ENCODE measurements around the gene FAM13A.

FAM13A gene

DNA sequence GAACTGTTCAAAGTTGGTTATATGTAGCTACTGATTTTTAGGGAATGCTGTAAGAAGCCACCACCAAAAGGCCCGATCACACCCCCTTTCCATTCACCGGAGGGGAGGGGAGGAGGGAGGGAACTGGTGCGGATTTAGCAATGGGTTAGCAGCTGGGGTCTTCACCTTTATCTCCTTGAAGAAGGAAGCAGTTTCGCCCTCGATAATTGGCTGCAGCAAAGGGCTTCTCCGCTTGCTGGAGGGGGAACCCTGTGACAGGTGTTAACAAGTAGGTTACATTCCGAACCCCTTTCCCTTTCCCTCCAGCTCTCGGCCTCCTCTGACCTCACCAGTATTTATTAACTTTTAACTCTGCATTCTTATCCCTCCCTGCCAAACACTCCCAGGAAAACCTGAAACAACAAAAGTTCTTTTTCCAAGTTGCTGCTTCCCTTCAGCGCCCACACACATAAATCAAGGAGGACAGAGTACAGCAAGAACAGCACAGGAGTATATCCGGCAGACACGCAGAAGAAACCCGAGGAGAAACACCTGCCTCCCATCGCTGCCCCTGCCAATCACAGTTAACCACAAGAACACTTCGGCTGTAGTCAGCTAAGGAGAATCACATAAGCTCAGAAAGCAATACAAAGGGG is 319.6 kb downstream of the FAM13A start:
- DNase-seq, result peak in 2 of 4 experiments; percentile 3 to 19

DNA sequence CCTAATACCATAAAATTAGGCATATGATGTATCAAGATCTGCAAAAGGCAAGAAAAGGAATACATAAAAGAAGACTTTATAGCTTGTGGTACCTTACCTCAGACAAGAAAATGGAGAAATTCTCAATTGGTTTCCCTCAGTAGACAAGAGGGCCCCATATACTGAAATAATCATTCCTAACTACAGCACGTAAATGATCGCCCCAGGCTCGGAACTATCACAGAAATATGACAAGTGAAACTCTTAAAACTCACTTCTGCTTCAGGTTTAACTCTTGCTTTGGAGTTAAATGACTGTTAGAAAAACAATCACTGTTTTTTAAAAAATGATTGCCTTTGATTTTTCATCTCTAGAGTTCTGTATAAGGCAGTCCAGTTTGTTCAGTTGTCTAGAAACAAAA is 320.7 kb downstream of the FAM13A start:
- DNase-seq, result no peak

DNA sequence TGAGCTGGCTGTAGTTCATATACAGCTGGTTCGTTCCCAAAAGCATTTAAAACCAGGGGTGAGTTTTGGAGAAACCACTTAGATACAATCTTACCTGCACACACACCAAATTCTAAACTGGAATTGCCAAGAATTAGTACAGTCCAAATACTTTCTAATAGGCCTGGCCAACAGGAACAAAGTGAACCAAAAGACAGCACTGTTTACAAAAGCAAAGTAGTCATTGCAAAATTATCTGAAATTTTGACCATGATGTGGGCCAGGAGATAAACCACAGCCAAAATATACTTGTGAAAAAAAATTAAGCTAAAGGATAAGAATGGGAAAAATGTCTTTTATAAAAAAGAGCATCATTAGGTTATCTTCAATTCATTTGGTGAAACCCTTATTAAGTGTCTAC is 321.4 kb downstream of the FAM13A start:
- no peak for DNase-seq

DNA sequence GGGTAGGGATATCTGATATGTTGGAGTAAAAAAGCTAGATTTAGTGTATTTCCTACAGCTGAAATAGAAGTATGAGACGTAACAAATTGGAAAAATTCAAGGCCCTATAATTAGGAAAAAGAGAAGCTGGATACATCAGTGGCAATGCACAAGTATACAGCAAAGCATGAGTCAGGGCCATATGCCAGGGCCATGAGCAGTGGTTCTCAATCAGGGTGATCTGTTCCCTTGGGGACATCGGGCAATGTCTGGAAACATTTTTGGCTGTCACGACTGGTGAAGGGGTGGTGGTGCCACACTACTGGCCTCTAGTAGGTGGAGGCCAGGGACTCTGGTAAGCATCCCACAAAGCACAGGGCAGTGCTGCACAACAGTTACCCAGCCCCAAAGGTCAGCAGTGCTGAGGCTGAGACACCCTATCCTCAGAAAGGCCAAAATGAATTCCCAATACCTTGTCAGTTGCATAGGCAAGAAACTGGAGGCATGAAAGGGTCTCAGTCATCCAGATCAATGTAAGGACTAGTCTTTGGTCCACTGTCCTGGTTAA is 322.5 kb downstream of the FAM13A start:
- no peak for DNase-seq

DNA sequence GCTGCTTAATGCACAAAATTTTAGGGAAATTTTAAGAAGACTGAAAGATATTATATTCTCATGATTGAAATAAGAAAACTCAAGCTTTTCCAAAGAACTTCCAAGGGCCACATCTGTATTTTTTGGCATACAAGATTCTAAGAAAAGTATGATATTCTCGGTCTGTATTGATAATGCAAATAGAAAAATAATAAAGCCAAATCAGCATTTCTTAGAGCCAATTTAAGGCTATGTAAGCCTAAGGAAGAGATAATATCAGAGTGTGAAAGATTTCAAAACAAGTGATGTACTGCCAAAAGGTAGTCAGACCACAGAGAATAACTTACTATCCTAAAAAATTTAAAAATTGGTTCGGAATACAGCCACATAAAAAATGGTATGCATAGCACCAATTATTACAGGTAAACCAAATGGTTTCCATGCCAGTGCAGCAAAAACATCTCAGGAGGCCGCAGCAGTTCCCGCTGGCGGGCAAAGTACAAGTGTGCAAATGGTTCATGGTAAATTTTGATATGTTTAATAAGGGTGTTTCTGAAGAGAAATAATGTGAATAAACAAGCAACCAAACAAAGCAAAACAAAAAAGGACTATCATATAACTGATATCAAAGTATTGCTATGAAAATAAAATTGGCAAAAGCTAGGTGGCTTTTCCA is 324.1 kb downstream of the FAM13A start:
- no peak for DNase-seq

DNA sequence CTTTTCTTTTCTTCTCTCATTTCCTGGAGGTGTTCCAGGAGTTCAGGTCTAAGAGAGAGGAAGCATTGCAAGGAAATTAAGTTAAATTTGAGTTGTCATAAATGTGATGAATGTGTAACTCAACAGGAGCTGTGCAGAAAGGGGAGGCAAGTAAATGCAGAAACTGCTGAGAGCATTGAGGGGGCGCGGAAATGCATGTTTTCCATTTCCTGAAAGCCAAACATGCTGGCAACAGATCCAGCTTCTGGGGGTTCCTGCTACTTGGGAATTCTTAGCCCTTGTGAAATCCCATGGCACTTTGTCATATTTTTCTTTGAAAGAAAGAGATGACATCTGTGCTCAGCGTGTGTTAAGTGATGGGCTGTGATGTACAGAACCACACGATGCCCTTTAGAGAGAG is 325.6 kb downstream of the FAM13A start:
- no peak for DNase-seq

DNA sequence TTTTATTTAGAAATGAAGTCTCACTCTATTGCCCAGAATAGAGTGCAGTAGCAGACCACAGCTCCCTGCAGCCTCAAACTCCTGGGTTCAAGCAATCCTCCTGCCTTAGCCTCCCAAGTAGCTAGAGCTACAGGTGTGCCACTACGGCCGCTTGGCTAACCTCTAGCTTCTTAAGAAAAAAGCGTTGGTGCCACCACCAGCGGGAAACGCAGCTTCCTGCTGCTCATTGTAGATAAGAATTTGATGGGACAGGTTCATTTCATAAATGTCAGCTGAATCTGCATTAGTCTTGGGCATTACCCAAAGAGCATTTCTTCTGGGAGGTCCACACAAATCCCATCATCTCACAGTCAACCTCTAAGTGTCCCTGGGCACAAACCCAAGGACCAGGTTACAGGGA is 326.2 kb downstream of the FAM13A start:
- DNase-seq, result no peak

DNA sequence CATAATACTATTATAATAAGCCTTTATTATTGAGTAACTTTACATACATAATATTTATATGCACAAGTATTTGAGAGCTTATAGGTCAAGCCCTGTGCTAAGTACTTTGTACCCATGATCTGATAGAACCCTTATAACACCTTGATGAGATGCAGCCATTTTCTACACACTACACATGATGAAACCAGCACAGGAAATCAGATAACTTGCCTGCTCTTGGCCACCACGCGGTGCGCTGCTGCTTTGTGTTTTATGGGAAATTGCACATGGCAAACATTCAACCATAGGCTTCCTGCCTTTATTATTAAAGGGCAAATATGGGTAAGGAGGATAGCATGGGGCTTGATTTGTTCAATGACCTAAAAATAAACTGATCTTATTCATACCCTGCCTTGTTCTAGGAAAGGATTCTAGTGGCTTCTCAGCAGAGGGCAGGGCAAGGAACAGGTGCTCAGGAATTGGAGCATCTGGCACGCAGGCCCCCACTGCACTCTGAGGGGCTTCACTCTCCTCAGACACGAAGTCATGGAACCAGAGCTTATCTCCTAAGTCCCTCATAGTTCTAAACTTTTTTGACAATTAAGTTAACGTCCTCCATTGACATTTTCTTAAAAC is 327.7 kb downstream of the FAM13A start:
- DNase-seq, result no peak

DNA sequence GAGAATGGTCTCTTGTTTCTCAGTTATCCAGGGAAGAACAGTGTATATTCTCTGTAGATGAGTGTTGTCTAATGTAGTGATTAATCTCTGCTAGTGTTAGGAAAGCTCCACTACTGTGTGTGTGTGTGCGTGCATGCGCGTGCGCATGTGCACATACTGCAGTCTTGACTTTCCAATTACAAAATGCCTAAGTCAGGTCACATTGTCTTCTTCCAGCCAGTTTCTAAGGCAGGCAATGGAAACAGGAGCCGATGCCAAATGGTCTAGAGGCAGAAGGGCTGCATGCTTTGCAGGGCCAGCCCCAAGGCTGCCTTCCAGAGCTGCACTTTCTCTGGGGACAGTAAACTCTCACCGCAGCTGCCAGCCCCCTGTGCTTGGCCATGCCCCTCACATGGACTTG is 328.8 kb downstream of the FAM13A start:
- no peak for DNase-seq

DNA sequence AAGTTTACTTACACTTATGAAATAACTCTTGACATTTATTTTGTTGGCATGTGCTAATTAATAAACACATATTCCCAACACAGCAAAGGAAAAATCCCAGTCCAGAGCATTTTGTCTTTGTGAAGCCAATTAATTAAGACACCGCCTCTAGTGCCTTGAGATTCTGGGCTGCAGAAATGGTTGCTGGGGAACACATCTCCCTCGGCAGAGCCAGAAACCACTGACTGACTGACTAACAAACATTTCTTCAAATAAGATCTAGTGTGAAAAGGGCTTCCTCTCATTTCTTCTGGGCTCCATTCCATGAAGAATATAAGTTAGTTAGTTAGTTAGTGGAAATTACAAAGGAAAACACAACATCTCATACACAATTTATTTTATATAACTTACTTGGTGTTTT is 331.0 kb downstream of the FAM13A start:
- DNase-seq, result no peak

DNA sequence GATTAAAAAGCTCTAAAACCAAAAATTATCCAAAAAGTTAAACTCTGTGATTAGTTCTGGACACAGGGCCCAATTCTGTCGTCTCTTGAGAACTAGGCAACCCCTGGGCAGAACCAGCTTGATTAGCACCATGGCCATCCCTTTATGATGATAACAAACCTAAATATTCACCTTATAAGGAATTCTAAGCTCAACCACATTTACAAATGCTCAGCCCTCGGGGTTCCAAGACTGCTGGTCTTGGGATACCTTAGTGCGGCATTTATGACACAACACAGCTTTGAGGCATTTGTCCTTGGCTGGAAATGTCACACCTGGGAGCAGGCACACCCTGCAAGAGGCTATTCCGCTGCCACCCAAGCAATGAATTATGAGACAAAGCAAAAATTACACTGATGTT is 331.8 kb downstream of the FAM13A start:
- no peak for DNase-seq

DNA sequence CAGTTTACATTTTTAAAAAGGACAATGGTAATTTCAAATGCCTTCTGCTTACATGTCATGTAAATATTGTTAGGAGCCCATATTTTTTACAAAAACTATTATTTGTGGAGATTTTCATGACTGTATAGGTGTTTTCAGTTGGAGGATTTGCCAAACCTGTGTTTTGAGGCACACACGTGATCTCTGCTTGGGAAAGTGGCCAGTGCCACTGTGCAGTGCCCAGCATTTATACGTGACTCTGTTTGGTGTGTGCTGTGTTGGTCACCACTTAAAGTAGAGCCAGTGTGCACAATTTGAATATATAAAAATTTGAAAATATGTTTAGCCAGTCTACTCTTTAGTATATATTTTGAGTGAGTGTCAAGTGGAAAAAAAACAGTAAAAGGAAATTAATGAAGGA is 332.6 kb downstream of the FAM13A start:
- DNase-seq, result no peak

DNA sequence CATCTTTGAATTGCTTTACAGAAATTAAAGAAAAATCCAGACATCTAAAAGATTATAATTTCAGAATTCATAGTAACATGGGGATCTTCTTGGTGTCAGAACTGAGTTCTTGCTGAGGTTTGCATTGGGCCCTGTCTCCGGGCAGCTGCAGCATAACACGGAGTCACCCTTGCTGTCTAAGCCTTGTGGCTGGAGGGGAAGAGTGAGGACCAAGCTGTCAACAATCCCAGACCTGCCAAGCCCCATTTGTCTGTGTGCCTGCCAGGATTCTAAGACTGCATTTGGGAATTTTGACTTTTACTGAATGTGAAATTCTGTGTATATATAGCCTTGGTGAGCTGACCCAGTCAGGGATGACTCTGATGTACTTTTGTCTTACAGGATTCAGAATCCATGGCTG is 334.2 kb downstream of the FAM13A start:
- no peak for DNase-seq

DNA sequence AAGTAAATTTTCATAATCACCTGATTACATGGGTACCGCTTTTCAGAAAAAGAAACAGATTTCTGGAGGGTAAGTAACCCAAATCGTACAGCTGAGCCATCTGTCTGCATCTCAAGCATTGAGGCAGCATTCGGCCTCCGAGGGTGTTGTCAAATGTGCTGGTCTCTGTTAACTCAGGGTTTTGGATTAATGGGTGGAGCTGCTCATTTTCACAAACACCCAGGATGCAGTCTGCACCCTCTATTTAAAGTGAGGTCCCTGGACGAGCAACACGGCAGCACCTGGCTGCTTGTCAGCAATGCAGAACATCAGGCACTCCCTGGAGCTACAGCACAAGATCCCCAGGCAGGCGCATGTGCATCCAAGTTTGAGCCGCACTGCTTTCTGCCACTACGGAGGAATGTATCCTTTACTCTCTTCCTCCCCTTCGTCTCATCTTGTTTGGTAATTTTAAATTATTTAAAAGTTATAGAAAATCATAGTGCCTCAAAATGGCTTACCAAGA is 334.7 kb downstream of the FAM13A start:
- no peak for DNase-seq

DNA sequence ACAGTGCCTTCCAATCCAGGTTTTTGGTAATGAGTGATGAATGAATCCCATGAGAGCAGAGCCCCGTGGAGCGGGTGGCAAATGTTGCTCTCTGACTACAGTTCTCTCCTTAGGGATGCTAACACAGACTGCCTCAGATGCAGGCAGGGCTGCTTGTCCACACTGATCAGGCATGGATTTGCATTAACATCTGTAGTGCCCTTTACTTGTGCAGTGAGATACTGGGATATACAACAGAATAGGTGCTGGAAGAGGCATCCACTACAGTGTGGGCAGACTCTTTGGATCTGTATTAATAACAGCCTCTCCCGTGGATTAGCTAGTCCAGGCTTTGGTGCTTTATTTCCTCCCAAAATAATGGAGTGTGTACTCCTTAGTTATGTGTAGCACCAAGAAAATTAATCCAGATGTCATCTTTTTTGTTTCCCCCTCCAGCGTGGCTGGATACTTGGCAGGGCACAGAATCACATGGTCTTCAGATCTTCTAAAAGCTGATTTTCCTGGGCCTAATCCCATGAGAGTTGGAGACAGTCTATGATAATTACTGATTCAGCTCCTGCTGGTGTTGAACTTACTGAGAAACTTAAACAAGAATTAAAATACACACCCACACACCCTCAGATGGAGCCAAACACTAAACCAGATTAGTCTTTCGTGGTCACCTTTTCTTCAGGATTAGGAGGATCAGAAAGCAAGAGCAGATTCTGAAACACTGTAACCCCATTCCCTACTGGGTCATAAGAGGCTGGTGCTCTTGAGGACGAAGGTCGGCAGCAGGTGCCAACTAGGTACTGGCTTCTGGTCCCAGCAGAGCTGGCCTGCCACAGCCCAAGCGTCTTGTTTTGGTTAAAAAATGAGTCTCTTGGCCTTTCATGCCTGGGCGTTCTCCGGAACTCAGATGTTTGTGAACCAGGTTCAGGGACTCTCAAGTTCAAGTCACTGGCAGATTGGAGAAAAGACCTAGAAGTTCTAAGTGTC is 336.2 kb downstream of the FAM13A start:
- no peak for DNase-seq

DNA sequence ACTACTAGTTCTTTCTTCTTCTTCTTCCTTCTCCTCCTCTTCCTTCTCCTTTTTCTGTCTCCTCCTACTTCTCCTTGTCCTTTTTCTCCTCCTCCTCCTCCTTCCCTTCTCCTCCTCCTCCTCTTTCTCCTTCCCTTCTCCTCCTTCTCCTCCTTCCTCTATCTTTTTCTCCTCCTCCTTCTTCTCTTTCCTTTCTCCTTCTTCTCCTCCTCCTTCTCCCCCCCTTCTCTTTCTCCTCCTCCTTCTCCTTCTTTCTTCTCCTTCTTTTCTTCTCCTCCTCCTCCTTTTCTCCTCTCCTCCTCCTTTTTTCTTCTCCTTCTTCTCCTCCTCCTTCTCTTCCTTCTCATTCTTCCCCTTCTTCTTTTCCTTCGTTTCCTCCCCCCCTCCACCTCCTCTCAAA is 337.6 kb downstream of the FAM13A start:
- DNase-seq, result no peak

DNA sequence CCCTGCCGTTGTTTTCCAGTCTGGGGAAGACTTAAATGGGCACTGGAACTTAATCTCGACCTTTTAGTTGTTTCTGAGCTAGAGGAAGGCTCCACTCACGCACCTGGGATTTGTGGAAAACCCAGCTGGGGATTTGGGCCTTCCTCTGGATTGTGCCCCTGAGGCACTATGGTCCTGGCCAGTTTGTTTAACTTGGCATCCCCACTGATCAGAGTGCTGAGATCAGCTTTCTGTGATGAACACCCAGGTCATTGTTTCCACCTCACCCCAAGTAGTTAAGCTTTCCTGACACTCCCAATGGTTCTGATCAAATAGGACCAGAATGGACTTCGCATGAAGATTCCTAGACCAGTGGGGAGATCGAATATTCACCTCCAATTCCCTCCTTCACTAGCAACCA is 338.9 kb downstream of the FAM13A start:
- DNase-seq, result no peak

DNA sequence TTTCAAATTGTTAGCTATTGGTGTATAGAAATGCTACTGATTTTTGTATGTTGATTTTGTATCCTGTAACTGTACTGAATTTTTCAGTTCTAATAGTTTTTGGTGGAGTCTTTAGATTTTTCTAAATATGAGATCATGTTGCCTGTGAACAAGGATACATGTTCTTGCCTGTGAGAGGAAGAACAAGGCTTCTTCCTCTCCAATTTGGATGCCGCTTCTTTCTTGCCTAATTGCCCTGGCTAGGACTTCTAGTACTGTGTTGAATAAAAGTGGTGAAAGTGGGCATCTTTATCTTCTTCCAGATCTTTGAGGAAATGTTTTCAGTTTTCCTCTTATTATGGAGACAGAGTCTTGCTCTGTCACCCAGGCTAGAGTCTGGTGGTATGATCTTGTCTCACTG is 343.2 kb downstream of the FAM13A start:
- no peak for DNase-seq

DNA sequence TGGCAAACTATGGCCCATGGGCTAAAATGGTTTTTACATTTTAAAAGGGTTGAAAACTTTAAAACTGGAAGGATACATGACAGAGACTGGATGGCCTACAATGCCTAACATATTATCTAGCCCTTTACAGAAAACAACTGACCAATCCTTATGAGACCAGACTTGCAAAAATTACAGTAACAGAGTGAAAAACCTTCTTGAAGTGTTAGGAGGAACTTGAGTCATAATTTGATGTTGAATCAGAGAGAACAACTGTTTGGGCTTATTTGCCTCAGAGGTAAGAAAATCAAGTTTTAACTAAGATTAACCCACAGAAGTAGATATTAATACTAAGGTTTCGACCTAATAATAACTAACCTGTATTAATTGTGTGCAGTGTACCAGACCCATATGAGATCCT is 347.0 kb downstream of the FAM13A start:
- DNase-seq, result no peak

DNA sequence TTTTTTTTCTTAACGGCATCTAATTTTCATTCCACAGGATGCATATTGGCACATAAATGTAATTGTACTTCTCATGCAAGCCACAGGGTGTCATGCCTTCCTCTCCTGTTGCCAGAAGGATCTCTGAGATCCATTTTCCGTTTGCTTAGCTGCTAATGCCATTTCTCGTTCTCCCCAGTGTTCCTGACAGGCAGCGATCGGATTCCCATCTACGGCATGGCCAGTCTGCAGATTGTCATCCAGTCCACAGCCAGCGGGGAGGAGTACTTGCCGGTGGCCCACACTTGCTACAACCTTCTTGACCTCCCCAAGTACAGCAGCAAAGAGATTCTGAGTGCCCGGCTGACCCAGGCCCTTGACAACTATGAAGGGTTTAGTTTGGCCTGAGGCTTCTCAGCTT is 350.4 kb downstream of the FAM13A start:
- no peak for DNase-seq

DNA sequence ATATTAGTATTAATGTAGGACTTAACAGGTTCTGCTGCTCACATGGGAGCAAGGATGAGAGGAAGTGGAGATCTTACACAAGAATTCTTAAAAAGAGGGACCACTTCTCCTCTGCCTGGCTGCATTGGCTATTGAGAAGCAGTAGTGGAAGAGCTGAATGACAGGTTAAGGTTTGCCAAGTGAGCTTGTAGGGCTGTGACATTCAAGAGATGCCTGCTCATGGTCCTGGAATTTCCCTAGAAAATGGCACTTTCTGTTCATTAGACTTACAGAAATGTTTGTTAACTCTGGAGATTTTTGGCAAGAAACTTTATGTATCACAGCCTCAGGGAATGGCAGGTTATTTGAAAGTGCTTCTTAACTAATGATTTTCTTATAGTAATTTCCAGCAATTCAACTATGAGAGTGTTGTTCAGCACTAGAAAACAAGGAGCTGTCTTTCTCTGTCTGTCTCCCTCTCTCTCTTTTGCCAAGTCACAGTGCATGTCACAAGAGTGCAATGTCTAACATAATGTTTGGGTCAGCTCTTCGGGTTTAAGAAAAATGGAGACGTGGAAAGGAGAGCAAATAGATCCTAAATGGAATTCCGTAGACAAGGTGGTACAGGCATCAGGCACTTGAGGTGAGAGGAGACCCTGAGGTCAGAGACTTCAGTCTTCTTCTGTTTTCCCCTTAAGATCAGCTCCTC is 351.0 kb downstream of the FAM13A start:
- no peak for DNase-seq

DNA sequence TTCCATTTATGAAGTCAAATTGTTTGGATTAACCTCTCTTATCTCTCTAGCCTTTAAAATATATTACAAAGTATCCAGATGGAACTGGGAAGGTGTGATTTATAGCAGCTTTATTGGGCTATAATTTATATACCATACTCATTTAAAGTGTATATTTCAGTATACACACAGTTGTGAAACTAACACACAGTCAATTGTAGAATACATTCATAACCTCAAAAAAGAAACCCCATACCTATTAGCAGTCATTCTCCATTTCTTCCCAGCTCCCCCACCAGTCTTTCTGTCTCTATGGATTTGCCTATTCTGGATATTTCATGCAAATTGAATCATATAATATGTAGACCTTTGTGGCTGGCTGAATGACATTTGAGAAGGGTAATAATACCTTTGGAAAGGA is 351.8 kb downstream of the FAM13A start:
- no peak for DNase-seq

Data from activated naive CD4-positive, alpha-beta T cell (primary cell).